ENCODE measurements around the gene UBE2D2.

DNA sequence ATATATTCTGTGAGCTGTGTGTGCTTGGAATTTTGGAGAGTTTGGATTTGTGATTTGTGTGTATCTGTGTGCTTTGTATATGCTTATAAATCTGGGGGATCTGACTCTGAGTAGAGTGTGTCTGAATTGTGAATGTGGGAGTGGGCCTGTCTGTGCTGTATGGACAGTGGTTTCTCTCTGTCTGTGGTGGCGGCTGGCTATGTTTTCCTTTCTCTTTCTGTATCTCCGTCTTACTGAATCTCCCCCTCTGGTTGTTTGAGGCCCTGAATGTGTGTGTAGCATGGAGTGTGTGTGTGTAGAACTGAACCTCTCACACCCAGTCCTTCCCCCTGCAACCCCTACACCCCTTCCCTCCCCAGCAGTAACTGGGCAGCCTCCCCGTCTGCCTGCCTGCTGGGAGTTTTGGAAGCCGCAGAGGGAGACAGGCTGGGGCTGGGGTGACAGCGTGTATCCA lies 91.7 kb downstream of the UBE2D2 start:
- TF ChIP-seq EZH2 (IDR thresholded peaks at IDR 0.05; ENCODE audit: low read depth, unreplicated experiment) (no peak), POLR2AphosphoS5 (IDR thresholded peaks at IDR 0.05; ENCODE audit: low read depth) (no peak), CREB1 (CRISPR knock-in tag; IDR thresholded peaks at IDR 0.05; ENCODE audit: low read depth) (no peak), STAT1 (IDR thresholded peaks at IDR 0.05; ENCODE audit: unreplicated experiment) (no peak)
- TF ChIP-seq, protein P1, sequence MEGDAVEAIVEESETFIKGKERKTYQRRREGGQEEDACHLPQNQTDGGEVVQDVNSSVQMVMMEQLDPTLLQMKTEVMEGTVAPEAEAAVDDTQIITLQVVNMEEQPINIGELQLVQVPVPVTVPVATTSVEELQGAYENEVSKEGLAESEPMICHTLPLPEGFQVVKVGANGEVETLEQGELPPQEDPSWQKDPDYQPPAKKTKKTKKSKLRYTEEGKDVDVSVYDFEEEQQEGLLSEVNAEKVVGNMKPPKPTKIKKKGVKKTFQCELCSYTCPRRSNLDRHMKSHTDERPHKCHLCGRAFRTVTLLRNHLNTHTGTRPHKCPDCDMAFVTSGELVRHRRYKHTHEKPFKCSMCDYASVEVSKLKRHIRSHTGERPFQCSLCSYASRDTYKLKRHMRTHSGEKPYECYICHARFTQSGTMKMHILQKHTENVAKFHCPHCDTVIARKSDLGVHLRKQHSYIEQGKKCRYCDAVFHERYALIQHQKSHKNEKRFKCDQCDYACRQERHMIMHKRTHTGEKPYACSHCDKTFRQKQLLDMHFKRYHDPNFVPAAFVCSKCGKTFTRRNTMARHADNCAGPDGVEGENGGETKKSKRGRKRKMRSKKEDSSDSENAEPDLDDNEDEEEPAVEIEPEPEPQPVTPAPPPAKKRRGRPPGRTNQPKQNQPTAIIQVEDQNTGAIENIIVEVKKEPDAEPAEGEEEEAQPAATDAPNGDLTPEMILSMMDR (conservative IDR thresholded peaks at IDR 0.05; ENCODE audit: low read depth in 2 of 2), result no peak
- TF ChIP-seq, protein P2, sequence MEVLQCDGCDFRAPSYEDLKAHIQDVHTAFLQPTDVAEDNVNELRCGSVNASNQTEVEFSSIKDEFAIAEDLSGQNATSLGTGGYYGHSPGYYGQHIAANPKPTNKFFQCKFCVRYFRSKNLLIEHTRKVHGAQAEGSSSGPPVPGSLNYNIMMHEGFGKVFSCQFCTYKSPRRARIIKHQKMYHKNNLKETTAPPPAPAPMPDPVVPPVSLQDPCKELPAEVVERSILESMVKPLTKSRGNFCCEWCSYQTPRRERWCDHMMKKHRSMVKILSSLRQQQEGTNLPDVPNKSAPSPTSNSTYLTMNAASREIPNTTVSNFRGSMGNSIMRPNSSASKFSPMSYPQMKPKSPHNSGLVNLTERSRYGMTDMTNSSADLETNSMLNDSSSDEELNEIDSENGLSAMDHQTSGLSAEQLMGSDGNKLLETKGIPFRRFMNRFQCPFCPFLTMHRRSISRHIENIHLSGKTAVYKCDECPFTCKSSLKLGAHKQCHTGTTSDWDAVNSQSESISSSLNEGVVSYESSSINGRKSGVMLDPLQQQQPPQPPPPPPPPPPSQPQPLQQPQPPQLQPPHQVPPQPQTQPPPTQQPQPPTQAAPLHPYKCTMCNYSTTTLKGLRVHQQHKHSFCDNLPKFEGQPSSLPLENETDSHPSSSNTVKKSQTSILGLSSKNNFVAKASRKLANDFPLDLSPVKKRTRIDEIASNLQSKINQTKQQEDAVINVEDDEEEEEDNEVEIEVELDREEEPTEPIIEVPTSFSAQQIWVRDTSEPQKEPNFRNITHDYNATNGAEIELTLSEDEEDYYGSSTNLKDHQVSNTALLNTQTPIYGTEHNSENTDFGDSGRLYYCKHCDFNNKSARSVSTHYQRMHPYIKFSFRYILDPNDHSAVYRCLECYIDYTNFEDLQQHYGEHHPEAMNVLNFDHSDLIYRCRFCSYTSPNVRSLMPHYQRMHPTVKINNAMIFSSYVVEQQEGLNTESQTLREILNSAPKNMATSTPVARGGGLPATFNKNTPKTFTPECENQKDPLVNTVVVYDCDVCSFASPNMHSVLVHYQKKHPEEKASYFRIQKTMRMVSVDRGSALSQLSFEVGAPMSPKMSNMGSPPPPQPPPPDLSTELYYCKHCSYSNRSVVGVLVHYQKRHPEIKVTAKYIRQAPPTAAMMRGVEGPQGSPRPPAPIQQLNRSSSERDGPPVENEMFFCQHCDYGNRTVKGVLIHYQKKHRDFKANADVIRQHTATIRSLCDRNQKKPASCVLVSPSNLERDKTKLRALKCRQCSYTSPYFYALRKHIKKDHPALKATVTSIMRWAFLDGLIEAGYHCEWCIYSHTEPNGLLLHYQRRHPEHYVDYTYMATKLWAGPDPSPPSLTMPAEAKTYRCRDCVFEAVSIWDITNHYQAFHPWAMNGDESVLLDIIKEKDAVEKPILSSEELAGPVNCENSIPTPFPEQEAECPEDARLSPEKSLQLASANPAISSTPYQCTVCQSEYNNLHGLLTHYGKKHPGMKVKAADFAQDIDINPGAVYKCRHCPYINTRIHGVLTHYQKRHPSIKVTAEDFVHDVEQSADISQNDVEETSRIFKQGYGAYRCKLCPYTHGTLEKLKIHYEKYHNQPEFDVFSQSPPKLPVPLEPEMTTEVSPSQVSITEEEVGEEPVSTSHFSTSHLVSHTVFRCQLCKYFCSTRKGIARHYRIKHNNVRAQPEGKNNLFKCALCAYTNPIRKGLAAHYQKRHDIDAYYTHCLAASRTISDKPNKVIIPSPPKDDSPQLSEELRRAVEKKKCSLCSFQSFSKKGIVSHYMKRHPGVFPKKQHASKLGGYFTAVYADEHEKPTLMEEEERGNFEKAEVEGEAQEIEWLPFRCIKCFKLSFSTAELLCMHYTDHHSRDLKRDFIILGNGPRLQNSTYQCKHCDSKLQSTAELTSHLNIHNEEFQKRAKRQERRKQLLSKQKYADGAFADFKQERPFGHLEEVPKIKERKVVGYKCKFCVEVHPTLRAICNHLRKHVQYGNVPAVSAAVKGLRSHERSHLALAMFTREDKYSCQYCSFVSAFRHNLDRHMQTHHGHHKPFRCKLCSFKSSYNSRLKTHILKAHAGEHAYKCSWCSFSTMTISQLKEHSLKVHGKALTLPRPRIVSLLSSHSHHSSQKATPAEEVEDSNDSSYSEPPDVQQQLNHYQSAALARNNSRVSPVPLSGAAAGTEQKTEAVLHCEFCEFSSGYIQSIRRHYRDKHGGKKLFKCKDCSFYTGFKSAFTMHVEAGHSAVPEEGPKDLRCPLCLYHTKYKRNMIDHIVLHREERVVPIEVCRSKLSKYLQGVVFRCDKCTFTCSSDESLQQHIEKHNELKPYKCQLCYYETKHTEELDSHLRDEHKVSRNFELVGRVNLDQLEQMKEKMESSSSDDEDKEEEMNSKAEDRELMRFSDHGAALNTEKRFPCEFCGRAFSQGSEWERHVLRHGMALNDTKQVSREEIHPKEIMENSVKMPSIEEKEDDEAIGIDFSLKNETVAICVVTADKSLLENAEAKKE (CRISPR knock-in tag; IDR thresholded peaks at IDR 0.05), result no peak
- TF ChIP-seq, protein P3, sequence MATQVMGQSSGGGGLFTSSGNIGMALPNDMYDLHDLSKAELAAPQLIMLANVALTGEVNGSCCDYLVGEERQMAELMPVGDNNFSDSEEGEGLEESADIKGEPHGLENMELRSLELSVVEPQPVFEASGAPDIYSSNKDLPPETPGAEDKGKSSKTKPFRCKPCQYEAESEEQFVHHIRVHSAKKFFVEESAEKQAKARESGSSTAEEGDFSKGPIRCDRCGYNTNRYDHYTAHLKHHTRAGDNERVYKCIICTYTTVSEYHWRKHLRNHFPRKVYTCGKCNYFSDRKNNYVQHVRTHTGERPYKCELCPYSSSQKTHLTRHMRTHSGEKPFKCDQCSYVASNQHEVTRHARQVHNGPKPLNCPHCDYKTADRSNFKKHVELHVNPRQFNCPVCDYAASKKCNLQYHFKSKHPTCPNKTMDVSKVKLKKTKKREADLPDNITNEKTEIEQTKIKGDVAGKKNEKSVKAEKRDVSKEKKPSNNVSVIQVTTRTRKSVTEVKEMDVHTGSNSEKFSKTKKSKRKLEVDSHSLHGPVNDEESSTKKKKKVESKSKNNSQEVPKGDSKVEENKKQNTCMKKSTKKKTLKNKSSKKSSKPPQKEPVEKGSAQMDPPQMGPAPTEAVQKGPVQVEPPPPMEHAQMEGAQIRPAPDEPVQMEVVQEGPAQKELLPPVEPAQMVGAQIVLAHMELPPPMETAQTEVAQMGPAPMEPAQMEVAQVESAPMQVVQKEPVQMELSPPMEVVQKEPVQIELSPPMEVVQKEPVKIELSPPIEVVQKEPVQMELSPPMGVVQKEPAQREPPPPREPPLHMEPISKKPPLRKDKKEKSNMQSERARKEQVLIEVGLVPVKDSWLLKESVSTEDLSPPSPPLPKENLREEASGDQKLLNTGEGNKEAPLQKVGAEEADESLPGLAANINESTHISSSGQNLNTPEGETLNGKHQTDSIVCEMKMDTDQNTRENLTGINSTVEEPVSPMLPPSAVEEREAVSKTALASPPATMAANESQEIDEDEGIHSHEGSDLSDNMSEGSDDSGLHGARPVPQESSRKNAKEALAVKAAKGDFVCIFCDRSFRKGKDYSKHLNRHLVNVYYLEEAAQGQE (IDR thresholded peaks at IDR 0.05; ENCODE audit: unreplicated experiment), result no peak
